ENCODE data around the gene DGLUCY.

DNA sequence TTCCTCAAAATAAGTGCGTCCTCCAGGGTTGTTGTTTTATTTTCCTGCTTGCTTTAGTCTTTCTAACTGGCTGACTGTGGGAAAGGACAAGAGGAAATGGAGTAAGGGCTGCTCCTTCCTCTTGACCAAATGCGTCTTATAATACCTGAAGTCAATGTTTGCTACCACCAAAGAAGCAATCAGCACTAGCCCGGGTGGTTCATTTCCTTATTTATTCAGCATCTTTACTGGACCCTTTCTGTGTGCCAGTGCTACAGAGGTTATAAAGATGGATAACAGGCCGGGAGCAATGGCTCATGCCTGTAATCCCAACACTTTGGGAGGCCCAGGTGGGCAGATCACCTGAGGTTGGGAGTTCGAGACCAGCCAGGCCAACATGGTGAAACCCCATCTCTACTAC, 38.3 kb upstream of the DGLUCY start:
- TF ChIP-seq CTCF (conservative IDR thresholded peaks at IDR 0.05; ENCODE audit: low read length) (no peak), EZH2phosphoT487 (IDR thresholded peaks at IDR 0.05; ENCODE audit: borderline replicate concordance) (no peak)
